Measurements from ENCODE around the gene CALN1. TPM values are rescaled to one million over a fixed set of nuclear protein-coding genes. Genes with fewer than 3 reads are reported as not detected.

The CALN1 gene
- total and polyA plus RNA-seq, 9 of the 15 experiments (the other 6 are each of a cell fraction or from before 2014, with no cell fraction given): 1.4 to 7.5 (median 3.3) TPM

DNA sequence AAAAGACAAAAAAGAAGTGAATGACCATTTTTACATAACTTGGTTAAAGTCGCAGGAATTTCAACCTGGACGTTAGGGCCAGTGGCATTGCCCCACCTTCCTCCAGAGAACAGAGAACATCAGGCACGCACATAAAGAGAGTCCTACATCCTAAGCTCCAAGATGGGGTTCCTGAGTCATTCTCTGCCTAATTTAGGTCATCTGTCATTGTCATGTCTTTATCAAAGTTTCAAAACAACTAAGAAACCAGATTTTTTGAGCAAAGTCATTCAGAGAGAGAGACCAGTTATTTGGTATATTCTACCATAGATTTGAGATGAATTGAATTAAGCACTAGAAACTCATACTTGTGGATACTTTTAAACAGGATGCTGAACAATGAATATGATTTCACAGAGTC, 241.7 kb downstream of the CALN1 start:
- CTCF ChIA-PET (ENCODE audit: low intra/inter-chr PET ratio): no interaction called here
- FAIRE-seq (peak; percentile 32), DNase-seq (ENCODE audit: extremely low read depth in 1 of 4, low spot score in 3 of 4) (no peak), ATAC-seq (no peak)
- no peak overlapping the region for H3K4me3 ChIP-seq
- in situ Hi-C loops (cut with MboI): no loop called here
- H3K36me3 ChIP-seq (ENCODE audit: control insufficient read depth, insufficient read depth, low read length): no peaks in the 10 kb centered on the region
- no peaks in the 10 kb centered on the region for H3K9me1 ChIP-seq (ENCODE audit: control insufficient read depth, insufficient read depth, low read length)
- H3K27ac ChIP-seq (ENCODE audit: extremely low read depth, low read depth, low read length): no peak overlapping the region
- POLR2A ChIA-PET: interaction anchor here (0.7 kb wide), 1 partner anchor 9 kb away, joined by 3 read pairs; no protein-coding TSS in a partner anchor
- H3K79me2 ChIP-seq (ENCODE audit: control insufficient read depth, insufficient read depth, low read length): no peaks in the 10 kb centered on the region
- TF ChIP-seq, protein P1, sequence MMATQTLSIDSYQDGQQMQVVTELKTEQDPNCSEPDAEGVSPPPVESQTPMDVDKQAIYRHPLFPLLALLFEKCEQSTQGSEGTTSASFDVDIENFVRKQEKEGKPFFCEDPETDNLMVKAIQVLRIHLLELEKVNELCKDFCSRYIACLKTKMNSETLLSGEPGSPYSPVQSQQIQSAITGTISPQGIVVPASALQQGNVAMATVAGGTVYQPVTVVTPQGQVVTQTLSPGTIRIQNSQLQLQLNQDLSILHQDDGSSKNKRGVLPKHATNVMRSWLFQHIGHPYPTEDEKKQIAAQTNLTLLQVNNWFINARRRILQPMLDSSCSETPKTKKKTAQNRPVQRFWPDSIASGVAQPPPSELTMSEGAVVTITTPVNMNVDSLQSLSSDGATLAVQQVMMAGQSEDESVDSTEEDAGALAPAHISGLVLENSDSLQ (IDR thresholded peaks at IDR 0.05): peak; percentile 45; the same call in 1 of the 2 replicates
- TF ChIP-seq MEIS2 (IDR thresholded peaks at IDR 0.05; ENCODE audit: partially characterized antibody): peak; percentile 76
- TF ChIP-seq TEAD2 (tag; IDR thresholded peaks at IDR 0.05): no peak
- no peak for TF ChIP-seq ZKSCAN1 (IDR thresholded peaks at IDR 0.05; ENCODE audit: low read depth, low read length)
- TF ChIP-seq MAFF (IDR thresholded peaks at IDR 0.05; ENCODE audit: low read length): no peak
- TF ChIP-seq TCF7L2 (IDR thresholded peaks at IDR 0.05; ENCODE audit: low read depth, low read length): no peak
- TF ChIP-seq PBX2 (CRISPR knock-in tag; IDR thresholded peaks at IDR 0.05; ENCODE audit: low read depth): no peak
- TF ChIP-seq PBX2 (tag; conservative IDR thresholded peaks at IDR 0.05; ENCODE audit: low read depth): 0 out of 2 replicates have a peak, but pooled peaks have one; percentile 61
- no peak for TF ChIP-seq ZNF224 (CRISPR knock-in tag; IDR thresholded peaks at IDR 0.05)
- no peaks in the 10 kb centered on the region for H3K27me3 ChIP-seq (ENCODE audit: control insufficient read depth in 2 of 2, insufficient read depth in 2 of 2, low read length in 2 of 2)
- H3K4me1 ChIP-seq (replicated peaks in 1 of 2; ENCODE audit: control insufficient read depth in 2 of 2, insufficient read depth in 2 of 2, low read length in 2 of 2): no peaks in the 10 kb centered on the region
- no TSS peak for BruUV-seq (replicated peaks)
- H2AFZ ChIP-seq (ENCODE audit: low read depth, low read length): no peak overlapping the region
- no peaks in the 10 kb centered on the region for H3K9me3 ChIP-seq (replicated peaks; ENCODE audit: control insufficient read depth, insufficient read depth, low read depth, low read length)
- H3K9ac ChIP-seq (ENCODE audit: insufficient read depth in 1 of 2, low read depth in 2 of 2, low read length in 2 of 2): no peak overlapping the region
- H3K4me2 ChIP-seq (ENCODE audit: insufficient read depth, low read length): no peak overlapping the region
- WGBS (ENCODE audit: insufficient coverage, low coverage, missing lambda C conversion rate): 2% methylated on average over 3 of the region's 3 CpGs
- no peaks in the 10 kb centered on the region for H4K20me1 ChIP-seq (replicated peaks; ENCODE audit: control insufficient read depth, insufficient read depth, low read length)
- intact Hi-C loops (cut with micrococcal nuclease): no loop called here
